HT1080 (cell line): ENCODE measurements around the gene FMNL1. TPM values are rescaled to one million over a fixed set of nuclear protein-coding genes. Genes with fewer than 3 reads are reported as not detected.
"Not testable (repeated sequence)": the region's sequence is repeated elsewhere in the genome, so short reads cannot be mapped to it uniquely, and the experiment has no call there.

Source experiments
- DNase-seq: peaks from one replicate; pipeline ENCODE4 v3.0.0-alpha.2; 2015; ENCODE audit warnings: low read depth
- total RNA-seq: library from RNA; depleted of rRNA; stranded (reverse); fragments of >200 nt; shearing (Covaris generic); gene quantifications from 2 replicates; pipeline ENCODE4 v1.2.3, GENCODE V29; 2014

The FMNL1 gene
- total RNA-seq, 1 experiment from 2014 or later: 64.3 TPM

DNA sequence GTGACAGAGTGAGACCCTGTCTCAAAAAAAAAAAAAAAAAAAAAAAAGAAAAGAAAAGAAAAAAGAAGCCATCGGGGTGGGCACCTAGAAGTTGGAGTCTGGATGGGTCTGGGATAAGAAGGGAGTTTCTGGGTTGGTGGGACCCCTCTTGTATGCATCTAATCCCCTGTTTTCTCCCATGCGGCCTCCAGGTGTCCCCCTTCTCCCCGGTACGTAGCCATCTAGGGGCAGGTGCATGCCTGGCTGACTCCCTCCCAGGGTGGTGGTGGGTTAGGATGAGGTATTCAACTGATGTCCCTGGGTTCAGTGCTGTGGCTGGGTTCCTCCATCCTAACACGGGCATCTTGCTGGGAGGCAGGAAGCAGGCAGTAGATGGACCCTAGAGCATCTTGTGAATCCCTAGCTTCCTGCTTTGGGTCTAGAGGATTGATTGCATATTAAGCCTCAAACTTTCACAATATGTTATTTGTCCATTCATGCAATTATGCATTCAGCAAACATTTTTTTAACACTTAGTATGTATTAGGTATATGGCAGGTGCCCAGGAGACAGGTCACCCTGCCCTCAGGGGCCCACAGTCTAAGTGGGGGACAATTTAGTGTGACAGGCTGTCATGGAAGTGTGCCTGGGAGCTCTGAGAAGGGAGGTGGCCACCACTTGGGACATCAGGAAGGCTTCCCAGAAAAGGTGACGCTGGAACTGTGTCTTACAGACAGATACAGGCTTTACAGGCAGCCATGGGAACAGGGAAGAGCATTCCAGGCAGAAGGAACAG lies 13.1 kb downstream of the FMNL1 start:
- DNase-seq: no peak

DNA sequence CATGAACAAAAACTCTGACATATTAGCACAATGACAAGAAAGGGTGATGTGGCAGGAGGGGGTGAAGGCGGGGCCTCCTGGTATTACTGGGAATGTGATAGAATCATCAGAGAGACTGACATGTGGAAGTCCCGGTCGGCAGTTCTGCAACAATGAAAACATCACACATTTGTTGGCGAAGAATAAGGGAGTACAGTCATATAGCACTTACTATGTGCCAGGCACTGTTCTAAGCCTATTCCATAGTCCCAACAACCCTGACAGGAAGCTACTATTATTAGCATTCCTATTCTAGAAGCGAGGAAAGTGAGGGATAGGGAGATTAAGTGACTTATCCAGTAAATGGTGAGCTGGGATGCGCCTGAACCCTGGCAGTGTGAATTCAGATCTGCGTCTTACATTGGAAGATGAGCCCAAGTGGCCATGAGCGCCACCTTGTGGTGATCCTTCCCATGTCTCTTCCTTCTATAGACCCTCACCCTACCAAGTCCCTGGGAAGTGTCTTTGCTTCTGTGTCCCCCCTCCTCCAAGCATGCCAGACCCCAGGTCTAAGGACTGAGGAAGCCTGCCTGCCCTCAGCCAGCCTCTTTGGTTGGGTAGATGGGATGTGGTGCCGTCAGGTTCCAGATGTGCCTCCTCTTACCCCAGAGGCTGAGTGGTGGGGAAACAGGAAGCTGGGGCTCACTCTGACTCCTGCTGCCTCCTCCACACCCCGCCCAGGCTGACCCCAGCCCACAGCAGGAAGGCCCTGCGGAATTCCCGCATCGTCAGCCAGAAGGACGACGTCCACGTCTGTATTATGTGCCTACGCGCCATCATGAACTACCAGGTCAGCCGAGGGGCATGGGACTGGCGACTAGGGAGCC lies 14.0 kb downstream of the FMNL1 start:
- DNase-seq: peak; percentile 74

- no peak for DNase-seq
Measured at GRCh38 chr17:45236282-45236606, 14.6 kb downstream of the FMNL1 start.

GRCh38 chr17:45237686-45238085 lies 16.0 kb downstream of the FMNL1 start:
- no peak for DNase-seq

DNA sequence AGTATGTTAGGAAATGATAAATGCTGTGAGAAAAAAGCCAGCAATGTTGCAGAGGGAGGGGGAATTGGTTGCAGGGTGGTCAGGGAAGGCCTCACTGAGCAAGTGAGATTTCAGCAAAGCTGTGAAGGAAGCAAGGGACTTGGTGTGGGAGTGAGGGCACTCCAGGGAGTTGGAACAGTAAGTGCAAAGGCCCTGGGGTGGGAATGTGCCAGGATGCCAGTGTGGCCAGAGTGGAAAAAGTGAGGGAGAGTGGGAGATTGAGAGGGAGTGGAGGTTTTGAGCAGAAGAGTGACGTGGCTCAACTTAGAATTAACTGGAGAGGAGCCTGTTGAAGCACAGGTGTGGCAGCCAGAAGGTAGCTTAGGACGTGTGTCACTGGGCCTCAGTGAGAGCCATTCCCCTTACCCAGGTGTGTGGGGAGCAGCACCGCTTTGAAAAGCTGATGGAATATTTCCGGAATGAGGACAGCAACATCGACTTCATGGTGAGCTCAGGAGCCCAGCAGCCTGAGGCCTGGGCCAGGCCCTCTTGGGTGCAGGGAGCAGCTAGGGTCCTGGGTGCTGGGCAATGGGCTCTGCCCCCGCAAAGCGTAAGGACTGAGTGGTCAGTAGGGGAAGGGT lies 16.6 kb downstream of the FMNL1 start:
- no peak for DNase-seq

DNA sequence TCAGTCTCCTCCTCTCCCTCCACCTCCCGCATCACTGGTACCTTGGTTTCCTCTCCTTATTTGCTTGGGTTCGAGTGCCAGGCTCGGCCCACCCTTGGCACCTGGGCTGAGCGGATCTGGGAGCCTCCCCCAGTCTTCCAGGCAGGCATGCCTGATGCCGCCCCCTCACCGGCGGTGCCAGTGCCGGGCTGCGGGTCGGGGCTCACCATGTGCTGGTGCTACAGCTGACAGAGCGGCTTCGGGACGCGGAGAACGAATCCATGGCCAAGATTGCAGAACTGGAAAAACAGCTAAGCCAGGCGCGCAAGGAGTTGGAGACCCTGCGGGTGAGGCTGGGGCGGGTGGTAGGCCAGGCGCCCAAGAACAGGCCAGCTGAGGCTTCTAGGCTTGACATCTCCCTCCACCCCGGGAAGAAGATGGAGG lies 19.2 kb downstream of the FMNL1 start:
- DNase-seq: no peak

DNA sequence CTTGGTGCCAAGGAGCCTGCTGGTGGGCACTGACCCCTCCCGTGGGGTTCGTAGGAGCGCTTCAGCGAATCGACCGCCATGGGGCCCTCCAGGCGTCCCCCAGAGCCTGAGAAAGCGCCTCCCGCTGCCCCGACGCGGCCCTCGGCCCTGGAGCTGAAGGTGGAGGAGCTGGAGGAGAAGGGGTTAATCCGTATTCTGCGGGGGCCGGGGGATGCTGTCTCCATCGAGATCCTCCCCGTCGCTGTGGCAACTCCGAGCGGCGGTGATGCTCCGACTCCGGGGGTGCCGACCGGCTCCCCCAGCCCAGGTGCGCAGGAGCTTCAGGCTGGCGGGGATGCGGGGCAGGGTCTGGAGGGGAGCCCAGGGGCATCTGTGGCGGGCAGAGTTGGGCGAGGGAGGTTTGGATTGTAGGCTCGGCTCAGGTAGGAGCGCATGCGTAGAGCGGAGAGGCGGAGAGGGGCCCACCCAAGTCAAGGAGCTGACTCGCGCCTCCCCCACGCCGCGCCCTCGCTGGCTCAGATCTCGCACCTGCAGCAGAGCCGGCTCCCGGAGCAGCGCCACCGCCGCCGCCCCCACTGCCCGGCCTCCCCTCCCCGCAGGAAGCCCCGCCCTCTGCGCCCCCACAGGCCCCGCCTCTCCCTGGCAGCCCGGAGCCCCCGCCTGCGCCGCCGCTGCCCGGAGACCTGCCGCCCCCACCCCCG lies 19.8 kb downstream of the FMNL1 start:
- no peak for DNase-seq

GRCh38 chr17:45242029-45242414 lies 20.3 kb downstream of the FMNL1 start:
- no peak for DNase-seq

- no peak for DNase-seq
Measured at GRCh38 chr17:45243750-45244149, 22.1 kb downstream of the FMNL1 start.

GRCh38 chr17:45244725-45245656 lies 23.3 kb downstream of the FMNL1 start:
- DNase-seq: no peak

- no peak for DNase-seq
Measured at GRCh38 chr17:45246338-45246737, 24.7 kb downstream of the FMNL1 start.

GRCh38 chr17:45246861-45247428 lies 25.3 kb downstream of the FMNL1 start:
- no peak for DNase-seq

GRCh38 chr17:45247429-45248131 lies 25.9 kb downstream of the FMNL1 start:
- DNase-seq: no peak

GRCh38 chr17:45248132-45248957 lies 26.7 kb downstream of the FMNL1 start:
- DNase-seq: no peak

DNA sequence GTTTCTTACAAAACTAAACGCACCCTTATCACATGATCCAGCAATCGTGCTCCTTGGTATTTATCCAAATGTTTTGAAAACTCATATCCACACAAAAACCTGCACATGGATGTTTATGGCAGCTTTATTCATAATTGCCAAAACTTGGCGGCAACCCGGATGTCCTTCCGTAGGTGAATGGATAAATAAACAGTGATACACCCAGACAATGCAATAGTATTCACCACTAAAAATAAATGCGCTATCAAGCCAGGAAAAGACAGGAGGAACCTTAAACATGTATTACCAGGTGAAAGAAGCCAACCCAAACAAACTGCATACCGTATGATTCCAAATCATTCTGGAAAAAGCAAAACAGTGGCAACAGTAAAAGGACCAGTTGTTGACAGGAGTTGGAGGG lies 30.2 kb downstream of the FMNL1 start:
- no peak for DNase-seq

DNA sequence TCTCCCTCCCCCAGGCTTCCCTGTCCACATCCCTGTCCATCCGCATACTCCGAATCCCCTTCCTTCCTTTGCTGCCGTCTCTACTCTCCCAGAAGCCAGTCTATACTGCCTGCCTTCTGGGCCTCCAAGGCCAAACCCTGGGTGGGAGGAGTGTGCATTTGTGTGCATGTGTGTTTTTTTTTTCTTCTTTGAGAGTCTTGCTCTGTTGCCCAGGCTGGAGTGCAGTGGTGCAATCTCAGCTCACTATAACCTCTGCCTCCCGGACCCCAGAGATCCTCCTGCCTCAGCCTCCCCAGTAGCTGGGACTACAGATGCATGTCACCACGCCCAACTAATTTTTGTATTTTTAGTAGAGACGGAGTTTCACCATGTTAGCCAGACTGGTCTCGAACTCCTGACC lies 31.6 kb downstream of the FMNL1 start:
- DNase-seq: not testable (repeated sequence)

DNA sequence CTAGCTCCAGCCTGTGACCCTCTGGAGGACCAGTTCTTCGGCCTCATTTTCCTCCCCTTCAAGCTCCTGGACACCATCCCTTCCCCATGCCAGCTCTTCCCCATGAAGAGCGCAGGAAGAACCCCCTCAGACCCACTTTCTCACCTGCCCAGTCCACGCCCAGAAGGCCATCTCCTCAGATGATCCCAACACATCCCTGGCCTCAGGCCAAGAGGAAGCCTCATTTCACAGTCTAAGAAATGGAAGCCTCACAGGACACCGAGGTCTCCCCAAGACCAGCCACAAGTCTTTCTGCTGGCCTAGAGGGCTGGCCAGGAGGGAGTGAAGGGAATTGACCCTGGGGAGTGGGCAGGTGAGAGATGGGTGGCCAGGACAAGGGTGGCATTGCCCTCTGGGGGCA lies 32.2 kb downstream of the FMNL1 start:
- DNase-seq: no peak

GRCh38 chr17:45255358-45255757 lies 33.7 kb downstream of the FMNL1 start:
- DNase-seq: no peak
